A673 (cell line): Measurements from ENCODE around the gene EFL1.

Experiments
- CTCF ChIP-seq: fragments of 300-800, 200-600 bp; sonication (generic); conservative IDR thresholded peaks from 2 replicates; pipeline ENCODE4 v1.5.1; 2017; ENCODE audit warnings: low read depth, mild to moderate bottlenecking, antibody characterized with exemption, low read length, moderate library complexity, mixed read lengths
- EZH2 ChIP-seq: fragments of 200-600 bp; sonication (generic); IDR thresholded peaks from 2 replicates; pipeline ENCODE4 v1.6.1; 2017; ENCODE audit warnings: borderline replicate concordance, low read depth, mild to moderate bottlenecking, mixed read lengths, antibody characterized with exemption, low read length; ENCODE audit not compliant: poor library complexity, severe bottlenecking

- no peak for TF ChIP-seq CTCF
- no peak for TF ChIP-seq EZH2
Observed at GRCh38 chr15:82294061-82294690, 31.6 kb upstream of the EFL1 start.
